ENCODE data around the gene FRS3.

DNA sequence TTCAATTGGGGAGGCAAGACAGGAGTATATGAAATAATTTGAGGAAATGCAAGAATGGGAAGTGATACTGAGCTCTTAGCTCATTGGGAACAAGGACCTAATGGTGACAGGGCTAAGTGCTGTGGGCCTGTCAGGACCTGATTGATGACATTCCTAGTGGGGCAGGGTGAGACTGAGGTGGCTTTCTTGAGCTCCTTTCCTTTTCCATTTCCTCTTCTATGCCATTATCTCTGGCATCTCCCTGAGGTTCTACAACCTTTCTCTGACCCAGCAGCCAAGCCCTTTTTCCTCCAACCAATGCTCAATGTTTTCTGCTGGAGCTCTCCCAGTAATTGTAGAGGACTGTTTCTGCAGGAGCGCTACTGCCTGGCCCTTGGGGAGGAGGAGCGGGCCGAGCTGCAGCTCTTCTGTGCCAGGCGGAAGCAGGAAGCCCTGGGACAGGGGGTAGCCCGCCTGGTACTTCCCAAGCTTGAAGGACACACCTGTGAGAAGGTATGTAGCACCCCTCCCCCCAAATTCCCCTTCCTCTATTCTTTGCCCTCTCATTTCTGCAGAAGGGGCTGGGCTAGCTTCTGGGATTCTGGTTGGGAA, 5.0 kb upstream of the FRS3 start:
- TF ChIP-seq EZH2 (IDR thresholded peaks at IDR 0.05; ENCODE audit: low read length, unreplicated experiment): no peak
- TF ChIP-seq, protein P1, sequence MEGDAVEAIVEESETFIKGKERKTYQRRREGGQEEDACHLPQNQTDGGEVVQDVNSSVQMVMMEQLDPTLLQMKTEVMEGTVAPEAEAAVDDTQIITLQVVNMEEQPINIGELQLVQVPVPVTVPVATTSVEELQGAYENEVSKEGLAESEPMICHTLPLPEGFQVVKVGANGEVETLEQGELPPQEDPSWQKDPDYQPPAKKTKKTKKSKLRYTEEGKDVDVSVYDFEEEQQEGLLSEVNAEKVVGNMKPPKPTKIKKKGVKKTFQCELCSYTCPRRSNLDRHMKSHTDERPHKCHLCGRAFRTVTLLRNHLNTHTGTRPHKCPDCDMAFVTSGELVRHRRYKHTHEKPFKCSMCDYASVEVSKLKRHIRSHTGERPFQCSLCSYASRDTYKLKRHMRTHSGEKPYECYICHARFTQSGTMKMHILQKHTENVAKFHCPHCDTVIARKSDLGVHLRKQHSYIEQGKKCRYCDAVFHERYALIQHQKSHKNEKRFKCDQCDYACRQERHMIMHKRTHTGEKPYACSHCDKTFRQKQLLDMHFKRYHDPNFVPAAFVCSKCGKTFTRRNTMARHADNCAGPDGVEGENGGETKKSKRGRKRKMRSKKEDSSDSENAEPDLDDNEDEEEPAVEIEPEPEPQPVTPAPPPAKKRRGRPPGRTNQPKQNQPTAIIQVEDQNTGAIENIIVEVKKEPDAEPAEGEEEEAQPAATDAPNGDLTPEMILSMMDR (conservative IDR thresholded peaks at IDR 0.05; ENCODE audit: low read depth, low read length): no peak

Measured in PC-3 (cell line).